ENCODE measurements around the gene CRMP1.
"Not testable (repeated sequence)": the region's sequence is repeated elsewhere in the genome, so short reads cannot be mapped to it uniquely, and the experiment has no call there.

The CRMP1 gene

GRCh38 chr4:5856362-5856761, 36.5 kb downstream of the CRMP1 start:
- DNase-seq (ENCODE audit: low read depth) = not testable (repeated sequence)

- DNase-seq (ENCODE audit: low read depth) = no peak
Measured at GRCh38 chr4:5854929-5855328, 38.0 kb downstream of the CRMP1 start.

GRCh38 chr4:5852523-5853202, 40.2 kb downstream of the CRMP1 start:
- no peak for DNase-seq (ENCODE audit: low read depth)

- no peak for DNase-seq (ENCODE audit: low read depth)
Measured at GRCh38 chr4:5851637-5852301, 41.1 kb downstream of the CRMP1 start.

- no peak for DNase-seq (ENCODE audit: low read depth)
Measured at GRCh38 chr4:5845035-5845905, 47.6 kb downstream of the CRMP1 start.

GRCh38 chr4:5843573-5844530, 49.0 kb downstream of the CRMP1 start:
- DNase-seq (ENCODE audit: low read depth) = no peak

- no peak for DNase-seq (ENCODE audit: low read depth)
Measured at GRCh38 chr4:5842456-5842855, 50.4 kb downstream of the CRMP1 start.

GRCh38 chr4:5839751-5840674, 52.9 kb downstream of the CRMP1 start:
- no peak for DNase-seq (ENCODE audit: low read depth)

- no peak for DNase-seq (ENCODE audit: low read depth)
Measured at GRCh38 chr4:5839332-5839731, 53.6 kb downstream of the CRMP1 start.

GRCh38 chr4:5837483-5837882, 55.4 kb downstream of the CRMP1 start:
- DNase-seq (ENCODE audit: low read depth) = not testable (repeated sequence)

- DNase-seq (ENCODE audit: low read depth) = no peak
Measured at GRCh38 chr4:5836943-5837342, 55.9 kb downstream of the CRMP1 start.

- DNase-seq (ENCODE audit: low read depth) = no peak
Measured at GRCh38 chr4:5828005-5828391, 64.9 kb downstream of the CRMP1 start.

GRCh38 chr4:5827108-5828004, 65.5 kb downstream of the CRMP1 start:
- no peak for DNase-seq (ENCODE audit: low read depth)

- DNase-seq (ENCODE audit: low read depth) = no peak
Measured at GRCh38 chr4:5826437-5827107, 66.3 kb downstream of the CRMP1 start.

- no peak for DNase-seq (ENCODE audit: low read depth)
Measured at GRCh38 chr4:5825321-5826041, 67.4 kb downstream of the CRMP1 start.

GRCh38 chr4:5824635-5825034, 68.3 kb downstream of the CRMP1 start:
- no peak for DNase-seq (ENCODE audit: low read depth)

- DNase-seq (ENCODE audit: low read depth) = no peak
Measured at GRCh38 chr4:5824227-5824626, 68.7 kb downstream of the CRMP1 start.

- DNase-seq (ENCODE audit: low read depth) = no peak
Measured at GRCh38 chr4:5823542-5824211, 69.2 kb downstream of the CRMP1 start.
